Stimulated activated CD4-positive, alpha-beta T cell treated with anti-CD3 and anti-CD28 coated beads, Interleukin-15, amount 100 ng/mL, for 48 hours (primary cell): ENCODE measurements around the gene VAMP5.
A peak's percentile ranks its signal among the peaks of the same experiment; 100 is the strongest.
"Not testable (repeated sequence)": the region's sequence is repeated elsewhere in the genome, so short reads cannot be mapped to it uniquely, and the experiment has no call there.

Source experiments
- DNase-seq, 2 donors: peaks; one replicate each; pipeline ENCODE4 v3.0.0-alpha.2; 2020; ENCODE audit warnings: low read depth in 2 of 2

VAMP5 gene

DNA sequence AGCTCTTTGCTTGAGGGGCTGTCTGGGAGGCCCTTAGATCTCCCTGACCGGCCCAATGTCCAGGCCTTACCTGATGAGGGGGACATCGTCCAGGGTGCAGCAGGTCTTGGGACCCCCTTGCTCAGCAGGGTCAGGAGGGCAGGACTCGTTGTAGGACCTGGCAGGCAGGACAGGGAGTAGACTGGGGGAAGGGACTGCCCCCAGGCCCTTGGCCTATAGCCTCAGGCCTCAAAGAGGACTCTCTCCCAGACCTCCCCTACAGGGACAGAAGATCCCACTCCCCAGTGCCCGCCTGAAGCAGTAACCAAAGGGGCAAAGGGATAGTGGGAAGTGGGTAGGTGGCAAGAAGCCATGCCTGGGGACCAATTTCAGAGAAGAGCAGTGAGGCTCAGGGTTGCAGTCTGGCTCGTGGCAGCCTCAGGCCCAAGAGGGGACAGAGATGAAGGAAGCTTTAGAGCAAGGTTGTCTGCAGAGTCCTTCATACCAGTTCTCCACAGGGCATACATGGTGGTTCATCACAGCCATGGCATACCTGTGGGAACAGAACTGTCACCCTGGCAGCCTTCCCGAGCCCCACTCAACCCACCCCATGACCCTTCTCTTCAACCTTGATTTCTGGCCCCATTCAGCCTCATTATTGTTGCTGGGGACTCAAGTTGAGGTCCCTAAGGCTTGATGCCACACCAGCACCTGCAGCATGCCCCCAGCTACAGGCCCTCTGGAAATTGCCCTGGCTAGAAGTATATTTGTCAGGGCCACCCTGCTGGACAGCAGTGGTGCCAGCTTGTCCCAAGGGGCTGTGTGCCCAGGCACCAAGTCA, 16.9 kb downstream of the VAMP5 start:
- DNase-seq: no peak

- DNase-seq: no peak
Observed at GRCh38 chr2:85601771-85602475, 17.7 kb downstream of the VAMP5 start.

- DNase-seq: peak; percentile 71 to 86
Observed at GRCh38 chr2:85602476-85603234, 18.4 kb downstream of the VAMP5 start, which contains the start of gene TMEM150A. Gene TMEM150A (minus strand): TSS chr2:85602698. CDS start chr2:85601948, 750 bp downstream.

DNA sequence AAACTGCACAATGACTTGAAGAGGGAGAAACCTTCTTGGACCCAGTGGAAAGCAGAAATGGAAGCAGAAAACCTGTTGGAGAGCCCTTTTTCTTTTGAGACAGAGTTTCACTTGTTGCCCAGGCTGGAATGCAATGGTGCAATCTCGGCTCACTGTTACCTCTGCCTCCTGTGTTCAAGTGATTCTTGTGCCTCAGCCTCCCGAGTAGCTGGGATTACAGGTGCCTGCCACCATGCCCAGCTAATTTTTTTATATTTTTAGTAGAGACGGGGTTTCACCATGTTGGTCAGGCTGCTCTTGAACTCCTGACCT, 19.9 kb downstream of the VAMP5 start:
- DNase-seq: not testable (repeated sequence)

DNA sequence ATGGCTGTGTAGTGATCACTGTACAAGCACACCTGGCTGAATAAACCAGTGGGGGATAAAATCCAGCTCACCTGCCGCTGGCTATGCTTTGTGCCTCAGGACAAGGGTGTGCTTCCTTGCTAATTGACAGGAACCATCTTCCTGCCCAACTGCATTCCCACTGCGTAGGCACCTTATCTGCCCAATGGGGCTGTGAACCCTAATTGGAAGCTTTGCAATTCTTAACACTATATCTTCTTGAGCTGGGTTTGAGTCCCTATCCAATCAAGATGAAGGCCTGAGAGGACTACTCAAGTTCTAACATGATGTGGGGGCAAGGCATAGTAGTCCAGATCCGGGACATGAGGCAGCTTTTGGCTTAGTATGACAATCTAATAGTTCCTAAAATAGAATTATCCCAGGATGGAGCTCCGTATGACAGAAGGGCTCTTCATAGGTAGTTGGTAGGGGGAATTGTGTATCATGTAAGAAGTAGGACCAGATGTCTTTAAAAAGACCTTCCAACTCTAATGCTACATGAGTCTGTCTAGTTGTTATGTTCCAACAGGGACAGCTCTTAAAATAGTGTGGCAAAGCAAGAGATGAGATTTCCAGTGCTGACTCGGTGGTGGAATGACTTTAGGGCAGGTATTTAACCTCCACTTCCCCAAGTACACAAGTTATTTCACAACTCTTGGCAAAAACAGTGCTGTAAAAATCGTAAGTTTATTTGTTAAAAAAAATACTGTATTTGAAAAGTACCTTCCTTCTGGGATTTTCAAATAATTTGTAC, 20.5 kb downstream of the VAMP5 start:
- DNase-seq: no peak

- DNase-seq: no peak
Observed at GRCh38 chr2:85605406-85606115, 21.3 kb downstream of the VAMP5 start.

- DNase-seq: no peak
Observed at GRCh38 chr2:85606116-85606455, 21.9 kb downstream of the VAMP5 start.

DNA sequence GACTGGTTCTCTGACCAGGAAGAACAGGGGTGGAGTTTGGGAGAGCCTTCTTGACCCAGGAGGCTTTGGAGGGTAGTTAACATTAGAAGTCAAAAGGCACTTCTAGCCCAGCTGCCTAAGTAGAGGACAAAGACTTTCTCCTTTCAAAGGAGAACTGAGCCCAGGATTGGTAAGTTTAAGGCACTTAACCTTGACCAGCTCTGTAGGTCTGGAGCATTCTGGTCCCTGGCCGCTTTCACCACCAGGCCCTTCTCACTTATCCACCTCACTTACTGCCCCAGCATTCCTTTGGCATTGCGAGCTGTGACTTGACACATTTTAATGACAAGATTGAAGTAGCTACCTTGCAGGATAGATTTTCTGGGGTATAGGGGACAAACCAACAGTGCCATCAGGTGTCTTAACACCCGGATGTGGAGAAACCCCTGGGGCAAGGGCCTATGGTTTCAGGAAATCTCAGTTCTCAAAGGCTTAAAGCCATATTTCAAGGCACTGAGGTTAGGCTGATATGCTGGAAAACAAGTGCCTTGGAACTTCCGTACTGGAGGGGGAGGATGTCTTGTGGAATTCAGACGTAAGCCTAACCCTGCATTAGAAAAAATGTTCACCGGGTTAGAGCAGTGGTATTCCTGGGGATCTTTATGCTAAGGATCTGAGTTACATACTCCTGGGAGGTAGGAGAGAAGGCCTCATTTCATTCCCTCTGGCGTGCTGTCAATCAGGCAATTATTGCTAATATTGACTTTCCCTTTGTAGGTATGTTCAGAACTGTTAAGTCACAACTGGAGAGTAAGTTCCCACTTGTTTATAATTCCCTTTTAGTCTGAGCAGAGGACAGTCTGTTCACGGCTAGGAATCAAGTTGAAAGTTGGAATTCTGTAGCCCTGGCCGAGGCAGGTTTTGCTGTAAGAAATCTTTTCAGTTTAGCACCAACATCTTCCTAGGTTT, 23.3 kb downstream of the VAMP5 start:
- DNase-seq: no peak

GRCh38 chr2:85611217-85611704, 27.0 kb downstream of the VAMP5 start:
- no peak for DNase-seq

- peak; percentile 81 to 86 for DNase-seq
Observed at GRCh38 chr2:85611705-85612587, 27.7 kb downstream of the VAMP5 start, which contains the start of gene C2orf68. Gene C2orf68 (minus strand): TSS chr2:85612066. CDS start chr2:85611984, 82 bp downstream.

DNA sequence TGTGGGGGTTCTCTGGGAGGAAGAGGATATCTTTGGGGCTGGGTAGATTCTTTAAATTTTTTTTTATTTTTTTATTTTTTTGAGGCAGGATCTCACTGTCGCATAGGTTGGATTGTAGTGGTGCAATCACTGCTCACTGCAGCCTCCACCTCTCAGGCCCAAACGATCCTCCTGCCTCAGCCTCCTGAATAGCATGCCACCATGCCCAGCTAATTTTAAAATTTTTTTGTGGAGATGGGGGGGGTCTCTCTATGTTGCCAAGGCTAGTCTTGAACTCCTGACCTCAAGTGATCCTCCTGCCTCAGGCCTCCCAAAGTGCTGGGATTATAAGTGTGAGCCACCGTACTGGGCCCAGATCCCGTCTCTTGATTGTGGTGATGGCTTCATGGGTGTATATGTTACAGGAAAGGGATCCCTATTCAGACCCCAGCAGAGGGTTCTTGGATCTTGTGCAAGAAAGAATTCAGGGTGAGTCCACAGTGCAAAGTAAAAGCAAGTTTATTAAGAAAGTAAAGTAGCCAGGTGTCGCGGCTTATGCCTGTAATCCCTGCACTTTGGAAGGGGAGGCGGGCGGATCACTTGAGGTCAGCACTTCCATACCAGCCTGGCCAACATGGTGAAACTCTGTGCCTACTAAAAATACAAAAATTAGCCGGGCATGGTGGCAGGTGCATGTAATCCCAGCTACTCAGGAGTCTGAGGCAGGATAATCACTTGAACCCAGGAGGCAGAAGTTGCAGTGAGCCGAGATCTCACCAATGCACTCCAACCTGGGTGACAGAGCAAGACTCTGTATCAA, 29.7 kb downstream of the VAMP5 start:
- no peak for DNase-seq

DNA sequence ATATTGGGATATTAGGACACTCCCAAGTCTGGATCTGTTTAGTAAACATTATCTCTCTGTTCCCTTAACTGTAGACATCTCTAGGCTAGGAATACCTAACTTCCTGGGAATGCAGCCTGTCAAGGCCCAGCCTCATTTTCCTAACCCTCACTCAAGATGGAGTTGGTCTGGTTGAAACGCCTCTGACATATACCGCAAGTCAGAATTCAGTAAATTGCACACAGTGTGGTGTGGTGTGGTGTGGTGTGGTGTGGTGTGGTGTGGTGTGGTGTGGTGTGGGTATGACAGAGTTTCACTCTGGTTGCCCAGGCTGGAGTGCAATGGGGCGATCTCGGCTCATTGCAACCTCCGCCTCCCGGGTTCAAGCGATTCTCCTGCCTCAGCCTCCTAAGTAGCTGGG, 30.5 kb downstream of the VAMP5 start:
- not testable (repeated sequence) for DNase-seq

DNA sequence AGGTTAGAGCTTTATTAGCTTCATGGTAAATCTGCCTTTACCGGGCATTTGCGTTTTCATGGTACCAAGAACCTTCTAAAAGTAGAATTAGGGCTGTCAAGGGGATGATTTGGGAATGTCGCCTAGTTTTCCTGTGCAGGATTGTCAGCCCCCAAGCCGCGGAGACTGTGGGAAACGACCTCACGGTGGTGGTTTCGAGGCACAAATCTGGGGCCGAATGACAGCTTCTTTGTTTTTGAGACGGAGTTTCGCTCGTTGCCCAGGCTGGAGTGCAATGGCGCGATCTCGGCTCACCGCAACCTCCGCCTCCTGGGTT, 31.1 kb downstream of the VAMP5 start:
- no peak for DNase-seq

- DNase-seq: not testable (repeated sequence)
Observed at GRCh38 chr2:85617723-85618122, 33.5 kb downstream of the VAMP5 start.

GRCh38 chr2:85619617-85620016, 35.4 kb downstream of the VAMP5 start:
- DNase-seq: no peak

DNA sequence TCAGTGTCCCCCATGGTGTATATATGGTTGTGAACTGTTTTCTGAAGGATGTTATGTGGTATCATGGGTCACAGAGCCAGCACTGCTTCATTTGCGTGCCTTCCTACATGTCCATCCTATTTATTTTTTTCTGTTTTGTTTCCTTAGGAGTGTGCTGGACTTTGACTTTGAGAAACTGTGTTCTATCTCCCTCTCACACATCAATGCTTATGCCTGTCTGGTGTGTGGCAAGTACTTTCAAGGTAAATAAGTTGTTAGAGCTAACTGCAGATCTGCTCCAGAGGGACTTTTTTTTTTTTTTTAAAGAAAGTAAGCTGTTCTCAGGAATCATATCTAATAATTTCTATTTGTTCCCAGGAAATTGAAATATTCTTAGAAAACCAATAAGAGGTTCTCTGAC, 37.1 kb downstream of the VAMP5 start:
- DNase-seq: no peak

DNA sequence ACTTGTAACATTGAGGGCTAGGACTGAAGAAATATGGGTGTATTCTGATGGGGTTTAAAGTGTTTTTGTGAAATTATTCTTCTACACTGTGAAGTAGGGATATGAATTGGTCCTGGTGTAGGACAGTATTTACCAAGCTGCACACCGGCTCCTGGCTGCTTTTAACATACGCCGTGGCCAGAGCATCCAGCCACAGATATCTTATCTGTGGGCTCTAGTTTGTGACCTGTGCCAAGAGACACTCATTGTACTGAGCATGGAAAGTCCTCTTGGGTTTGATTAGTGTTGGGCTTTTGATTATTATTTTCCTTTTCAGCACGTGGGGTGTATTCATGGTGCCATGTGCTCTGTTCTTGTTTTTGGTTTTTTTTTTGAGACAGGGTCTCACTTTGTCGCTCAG, 39.8 kb downstream of the VAMP5 start:
- no peak for DNase-seq

- DNase-seq: no peak
Observed at GRCh38 chr2:85628658-85629057, 44.4 kb downstream of the VAMP5 start.
